HG02678 (cell line): ENCODE data around the gene C7.
A peak's percentile ranks its signal among the peaks of the same experiment; 100 is the strongest.
"Not testable (repeated sequence)": the region's sequence is repeated elsewhere in the genome, so short reads cannot be mapped to it uniquely, and the experiment has no call there.

Experiments
- ATAC-seq: cut with Tn5 transposase; IDR thresholded peaks from one replicate; pipeline ENCODE4 v1.9.1; 2021; ENCODE audit warnings: mild to moderate bottlenecking, moderate library complexity; ENCODE audit not compliant: unreplicated experiment

Gene C7

DNA sequence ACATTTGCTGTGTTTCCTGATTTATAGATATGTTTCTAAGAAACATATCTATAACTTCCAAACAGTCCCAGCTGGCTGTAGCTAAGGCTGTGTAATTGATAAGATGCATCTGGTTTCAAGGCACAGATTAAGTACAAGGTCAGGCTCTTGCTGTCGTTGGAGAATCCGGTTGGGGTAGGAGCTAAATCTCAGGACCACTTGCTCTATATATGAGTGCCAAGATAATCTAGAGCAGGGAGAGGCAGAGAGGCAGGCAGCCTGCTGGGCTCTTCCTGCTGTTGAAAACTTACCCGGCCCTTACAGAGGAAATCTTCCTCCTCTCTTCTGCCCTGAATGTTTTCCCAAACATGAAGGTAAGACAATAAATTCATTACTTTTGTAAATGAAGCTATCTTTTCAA, at the start of gene C7:
C7 (plus strand) TSS at position 234 of the 400 bp plus-strand sequence; CDS start at position 348, 114 bp downstream.
- ATAC-seq, result no peak

GRCh38 chr5:40860711-40861110, 48.6 kb upstream of the C7 start:
- ATAC-seq, result no peak

DNA sequence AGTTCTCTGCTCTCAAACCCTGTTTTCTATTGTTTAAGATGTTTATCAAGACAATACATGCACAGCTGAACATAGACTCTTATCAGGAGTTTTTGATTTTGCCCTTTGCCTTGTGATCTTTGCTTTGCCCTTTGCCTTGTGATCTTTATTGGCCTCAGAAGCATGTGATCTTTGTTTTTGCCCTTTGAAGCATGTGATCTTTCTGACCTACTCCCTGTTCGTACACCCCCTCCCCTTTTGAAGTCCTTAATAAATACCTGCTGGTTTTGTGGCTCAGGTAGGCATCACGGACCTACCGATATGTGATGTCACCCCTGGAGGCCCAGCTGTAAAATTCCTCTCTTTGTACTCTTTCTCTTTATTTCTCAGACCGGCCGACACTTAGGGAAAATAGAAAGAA, 44.3 kb upstream of the C7 start:
- not testable (repeated sequence) for ATAC-seq

DNA sequence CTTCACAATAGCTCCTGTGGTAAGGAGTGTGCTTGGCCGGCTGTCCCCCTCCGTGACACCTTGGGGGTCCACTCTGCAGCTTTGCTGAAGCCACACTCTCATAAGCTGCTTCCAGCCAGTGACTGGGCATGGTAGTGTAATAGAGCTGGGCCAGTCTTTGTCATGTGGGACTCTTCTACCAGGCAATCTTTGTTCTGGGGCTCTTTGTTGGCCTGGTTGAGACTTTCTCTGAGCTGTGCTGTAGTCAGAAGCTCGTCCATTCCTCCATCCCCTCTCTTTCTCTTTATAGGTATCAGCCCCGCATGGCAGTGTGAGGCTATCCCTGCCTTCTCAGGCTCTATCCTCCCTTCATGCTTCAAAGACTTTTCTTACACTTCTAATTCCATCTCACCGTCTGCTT, 42.5 kb upstream of the C7 start:
- ATAC-seq, result no peak

DNA sequence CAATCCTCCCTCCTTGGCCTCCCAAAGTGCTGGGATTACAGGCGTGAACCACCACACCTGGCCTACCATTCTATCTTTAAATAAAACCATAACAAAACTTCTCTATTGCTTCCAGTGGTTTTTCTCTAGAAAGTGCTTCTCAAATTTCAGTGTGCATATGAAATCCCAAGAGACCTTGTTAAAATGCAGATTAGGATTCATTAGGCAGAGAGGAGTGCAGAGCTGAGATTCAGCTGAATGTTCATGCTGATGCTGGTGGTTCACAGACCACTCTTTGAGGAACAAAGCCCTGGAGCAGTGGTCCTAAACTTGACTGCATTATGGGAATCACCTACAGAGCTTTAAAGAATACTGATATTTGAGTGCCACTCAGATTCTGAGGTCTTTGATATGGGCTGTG, 39.9 kb upstream of the C7 start:
- ATAC-seq, result no peak

DNA sequence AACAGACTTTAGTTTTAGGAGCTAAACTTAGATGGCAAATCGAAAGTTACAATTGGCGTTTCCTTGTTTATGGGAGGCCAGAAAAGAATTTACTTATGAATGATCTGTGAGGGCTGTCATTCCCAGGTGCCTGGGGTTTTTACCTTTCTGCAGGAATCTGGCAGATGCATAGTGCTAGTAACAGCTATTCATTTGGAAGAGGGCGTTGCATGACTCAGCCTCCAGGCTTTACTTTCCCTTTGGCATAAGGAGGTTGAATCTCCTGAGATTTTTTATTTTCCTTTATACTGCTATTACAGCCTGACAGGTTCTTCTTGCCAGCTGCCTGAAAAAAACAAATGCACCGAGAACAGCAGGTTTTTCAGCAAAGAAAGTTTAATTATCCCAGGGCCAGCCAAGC, 38.1 kb upstream of the C7 start:
- no peak for ATAC-seq

- ATAC-seq, result not testable (repeated sequence)
These were observed 37.0 kb upstream of the C7 start for GRCh38 chr5:40872253-40872652.

- no peak for ATAC-seq
These were observed 35.9 kb upstream of the C7 start for GRCh38 chr5:40873286-40873880.

GRCh38 chr5:40875958-40876357, 33.3 kb upstream of the C7 start:
- ATAC-seq, result no peak

DNA sequence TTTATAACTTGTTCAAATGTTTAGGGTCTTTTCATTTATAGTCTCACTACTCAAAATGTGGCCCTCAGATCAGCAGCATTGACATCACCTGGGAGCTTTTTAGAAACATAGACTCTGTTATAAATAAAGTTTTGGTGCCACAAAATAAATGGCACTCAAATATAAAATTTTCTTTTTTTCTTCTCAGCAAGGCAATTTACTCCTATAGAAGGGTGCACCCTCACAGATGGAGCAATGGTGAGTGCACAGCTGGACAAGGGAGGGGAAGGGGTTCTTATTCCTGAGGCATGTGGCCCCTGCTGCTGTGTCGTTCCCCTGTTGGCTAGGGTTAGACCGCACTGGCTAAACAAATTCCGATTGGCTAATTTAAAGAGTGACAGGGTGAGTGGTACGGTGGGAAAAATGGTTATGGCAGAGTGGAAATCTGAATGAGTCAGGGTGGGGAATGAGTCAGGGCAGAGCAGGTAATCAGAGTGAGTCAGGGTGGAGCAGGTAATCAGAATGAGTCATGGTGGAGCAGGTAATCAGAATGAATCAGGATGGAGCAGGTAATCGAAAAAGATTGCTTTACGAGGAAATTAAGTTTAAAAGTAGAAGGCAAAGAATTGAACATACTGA, 31.8 kb upstream of the C7 start:
- ATAC-seq, result no peak

DNA sequence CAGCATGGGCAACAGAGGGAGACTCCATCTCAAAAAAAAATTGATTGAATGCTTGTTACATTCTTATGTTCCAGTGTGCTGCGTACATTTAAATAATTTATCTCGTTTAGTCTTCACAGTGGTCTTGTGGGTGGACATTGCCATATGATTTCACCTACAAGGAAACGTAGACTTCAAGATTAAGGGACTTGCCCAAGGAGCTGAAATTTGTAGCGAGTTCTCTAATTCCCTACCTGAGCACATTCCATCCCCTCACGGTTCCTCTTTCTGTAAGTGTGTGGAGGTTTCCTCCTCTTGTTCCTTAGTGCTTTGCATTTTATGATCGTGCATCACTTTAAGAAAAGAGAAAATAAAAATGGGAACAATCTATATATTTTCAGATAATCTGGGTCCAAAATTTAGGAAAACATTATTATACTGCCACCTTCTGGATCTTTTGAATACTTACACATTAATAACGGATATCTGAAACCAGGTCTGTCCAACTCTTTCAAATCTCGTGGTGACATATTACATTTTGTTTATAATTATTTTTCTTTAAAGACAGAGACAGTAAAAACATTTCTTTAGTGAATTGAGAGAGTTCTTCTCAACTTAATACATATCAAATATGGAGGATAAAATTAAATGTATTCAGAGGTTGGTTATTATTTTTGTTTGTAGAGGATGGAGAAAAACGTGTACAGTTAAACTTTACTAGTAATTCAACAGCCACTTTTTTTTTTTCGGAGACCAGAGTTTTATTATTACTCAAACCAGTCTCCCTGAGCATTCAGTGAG, 29.9 kb upstream of the C7 start:
- peak; percentile 57 for ATAC-seq

- no peak for ATAC-seq
These were observed 27.0 kb upstream of the C7 start for GRCh38 chr5:40882291-40882690.

- not testable (repeated sequence) for ATAC-seq
These were observed 26.2 kb upstream of the C7 start for GRCh38 chr5:40883051-40883450.

DNA sequence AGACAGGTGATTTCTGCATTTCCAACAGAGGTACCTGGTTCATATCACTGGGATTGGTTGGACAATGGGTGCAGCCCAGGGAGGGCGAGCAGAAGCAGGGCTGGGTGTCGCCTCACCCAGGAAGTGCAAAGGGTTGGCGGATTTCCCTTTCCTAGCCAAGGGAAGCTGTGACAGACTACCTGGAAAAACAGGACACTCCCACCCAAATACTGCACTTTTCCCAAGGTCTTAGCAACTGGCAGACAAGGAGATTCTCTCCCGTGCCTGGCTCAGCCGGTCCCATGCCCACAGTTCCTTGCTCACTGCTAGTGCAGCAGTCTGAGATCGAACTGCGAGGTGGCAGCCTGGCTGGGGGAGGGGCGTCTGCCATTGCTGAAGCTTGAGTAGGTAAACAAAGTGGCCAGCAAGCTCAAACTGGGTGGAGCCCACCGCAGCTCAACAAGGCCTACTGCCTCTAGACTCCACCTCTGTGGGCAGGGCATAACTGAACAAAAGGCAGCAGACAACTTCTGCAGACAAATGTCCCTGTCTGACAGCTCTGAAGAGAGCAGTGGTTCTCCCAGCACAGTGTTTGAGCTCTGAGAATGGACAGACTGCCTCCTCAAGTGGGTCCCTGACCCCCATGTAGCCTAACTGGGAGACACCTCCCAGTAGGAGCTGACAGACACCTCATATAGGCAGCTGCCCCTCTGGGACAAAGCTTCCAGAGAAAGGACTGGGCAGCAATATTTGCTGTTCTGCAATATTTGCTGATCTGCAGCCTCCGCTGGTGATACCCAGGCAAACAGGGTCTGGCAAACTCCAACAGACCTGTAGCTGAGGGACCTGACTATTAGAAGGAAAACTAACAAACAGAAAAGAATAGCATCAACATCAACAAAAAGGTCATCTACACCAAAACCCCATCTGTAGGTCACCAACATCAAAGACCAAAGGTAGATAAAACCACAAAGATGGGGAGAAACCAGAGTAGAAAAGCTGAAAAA, 13.6 kb upstream of the C7 start:
- not testable (repeated sequence) for ATAC-seq

DNA sequence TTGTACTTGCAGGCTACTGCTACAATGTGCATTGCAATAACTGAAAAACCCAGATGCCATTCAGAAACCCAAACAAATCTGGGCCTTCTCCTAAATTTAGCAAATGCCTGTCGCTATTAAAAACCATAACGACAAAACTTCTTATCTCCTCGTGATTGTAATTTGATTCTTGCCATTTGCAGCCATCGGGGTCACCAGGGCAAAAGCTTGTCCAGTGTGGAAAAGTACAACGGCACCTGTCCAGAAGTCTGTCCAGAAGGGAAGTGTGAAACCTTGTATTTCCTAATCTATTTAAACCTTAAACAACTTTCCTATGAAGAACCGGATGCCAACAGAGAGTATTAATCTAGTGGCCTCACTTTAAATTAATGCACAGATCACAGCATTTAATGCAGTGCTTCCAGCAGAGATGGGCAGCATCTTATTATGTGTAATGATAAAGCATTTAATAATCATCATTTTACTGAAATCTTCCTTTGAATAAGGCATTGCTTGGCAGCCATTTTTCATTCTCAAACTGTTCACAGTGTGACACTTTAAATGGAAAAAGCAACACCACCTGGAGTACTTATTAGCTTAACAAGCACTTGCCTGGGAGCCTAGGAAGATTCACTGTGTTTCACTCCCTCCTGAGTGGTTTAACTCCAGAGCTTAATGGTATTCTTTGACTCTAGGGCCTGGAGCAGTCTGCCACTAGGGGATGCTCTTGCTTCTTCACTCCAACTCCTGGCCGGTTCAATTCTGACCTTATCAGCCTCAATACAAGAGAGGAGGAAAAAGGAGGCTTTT, 4.9 kb upstream of the C7 start:
- peak; percentile 91 for ATAC-seq

DNA sequence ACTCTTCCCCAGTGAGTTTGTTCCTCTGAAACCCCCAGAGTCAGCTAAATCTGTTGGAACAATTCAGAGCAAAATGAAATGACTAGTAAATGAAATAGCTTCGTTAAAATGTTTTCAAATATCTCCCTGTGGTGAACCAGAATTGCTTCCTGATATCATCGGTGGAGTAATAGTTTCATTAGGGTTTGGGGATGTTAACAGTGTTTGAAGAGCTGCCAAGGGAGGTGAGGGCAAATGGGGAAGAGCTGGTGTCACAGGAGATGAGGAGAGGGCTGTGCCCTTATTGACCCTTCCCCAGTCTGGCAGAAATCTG, 4.3 kb upstream of the C7 start:
- no peak for ATAC-seq

- ATAC-seq, result no peak
These were observed 2.9 kb upstream of the C7 start for GRCh38 chr5:40906351-40906751.

GRCh38 chr5:40909723-40910122, 426 bp downstream of the C7 start:
- no peak for ATAC-seq

GRCh38 chr5:40911266-40911665, 2.0 kb downstream of the C7 start:
- no peak for ATAC-seq

DNA sequence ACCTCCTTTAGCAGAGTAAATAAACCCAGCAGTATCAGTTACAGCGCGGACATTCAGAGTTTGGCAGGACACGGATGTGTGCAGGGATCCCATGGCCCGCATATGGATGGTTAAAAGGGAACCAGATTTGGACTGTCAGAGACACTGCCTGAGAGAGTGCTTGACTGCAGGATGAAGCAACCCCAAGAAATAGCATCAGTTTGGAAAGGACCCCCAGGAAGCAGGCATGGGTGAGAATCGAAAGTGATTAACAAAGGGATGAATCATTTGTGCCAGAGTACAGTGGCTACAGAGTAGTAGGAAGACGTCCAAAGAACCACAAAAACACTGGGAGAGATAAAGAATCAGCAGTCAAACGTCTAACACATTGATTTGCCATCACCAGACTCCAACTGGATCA, 5.5 kb downstream of the C7 start:
- ATAC-seq, result no peak
